Osteocyte (in vitro differentiated cells): ENCODE data around the gene TNFRSF1B. TPM values are rescaled to one million over a fixed set of nuclear protein-coding genes. Genes with fewer than 3 reads are reported as not detected.

Experiments used
- DNase-seq: peaks from one replicate; pipeline ENCODE4 v3.0.0; 2021; ENCODE audit warnings: mixed read lengths; ENCODE audit not compliant: unreplicated experiment; ENCODE audit errors: extremely low spot score
- H3K27ac Mint-ChIP-seq: one replicate; pipeline ENCODE4 v1.8.0; 2021; ENCODE audit warnings: mild to moderate bottlenecking, mixed read lengths; ENCODE audit not compliant: unreplicated experiment
- H3K27me3 Mint-ChIP-seq: one replicate; pipeline ENCODE4 v1.8.0; 2021; ENCODE audit warnings: mixed read lengths; ENCODE audit not compliant: unreplicated experiment
- H3K36me3 Mint-ChIP-seq: one replicate; pipeline ENCODE4 v1.8.0; 2021; ENCODE audit warnings: mixed read lengths; ENCODE audit not compliant: unreplicated experiment
- H3K4me1 Mint-ChIP-seq: one replicate; pipeline ENCODE4 v1.8.0; 2021; ENCODE audit warnings: mixed read lengths; ENCODE audit not compliant: unreplicated experiment
- H3K4me3 Mint-ChIP-seq: one replicate; pipeline ENCODE4 v1.8.0; 2021; ENCODE audit warnings: mild to moderate bottlenecking, moderate library complexity, mixed read lengths; ENCODE audit not compliant: unreplicated experiment
- H3K9me3 Mint-ChIP-seq: one replicate; pipeline ENCODE4 v1.8.0; 2021; ENCODE audit warnings: mixed read lengths; ENCODE audit not compliant: unreplicated experiment
- CTCF ChIP-seq: fragments of 200-600 bp; sonication (generic); IDR thresholded peaks from 2 replicates; pipeline ENCODE4 v1.5.0; 2021; ENCODE audit warnings: antibody characterized with exemption, mild to moderate bottlenecking, moderate library complexity
- total RNA-seq: library from RNA; stranded (reverse); gene quantifications from 2 replicates; pipeline ENCODE4 v1.2.1, GENCODE V29; 2021

TNFRSF1B gene
- total RNA-seq, 1 donor from 2014 or later, result 7.4 TPM

- Mint-ChIP-seq H3K9me3 (no peaks in the 10 kb centered on the region), H3K27me3 (peaks cover 26% of the 10 kb centered on the region), H3K27ac (no peak overlapping the region), H3K4me1 (peaks cover 34% of the 10 kb centered on the region), H3K36me3 (no peaks in the 10 kb centered on the region), H3K4me3 (no peak overlapping the region)
- peak; percentile 2 for TF ChIP-seq CTCF
- DNase-seq, result no peak
Measured at GRCh38 chr1:12125422-12126355, 41.1 kb upstream of the TNFRSF1B start.

GRCh38 chr1:12126781-12127180 is 40.0 kb upstream of the TNFRSF1B start:
- no peak overlapping the region for H3K4me3 Mint-ChIP-seq
- DNase-seq, result no peak
- no peaks in the 10 kb centered on the region for H3K9me3 Mint-ChIP-seq
- no peak for TF ChIP-seq CTCF
- H3K27ac Mint-ChIP-seq, result no peak overlapping the region
- H3K36me3 Mint-ChIP-seq, result no peaks in the 10 kb centered on the region
- peaks cover 36% of the 10 kb centered on the region for H3K4me1 Mint-ChIP-seq
- peaks cover 15% of the 10 kb centered on the region for H3K27me3 Mint-ChIP-seq

GRCh38 chr1:12127206-12127810 is 39.5 kb upstream of the TNFRSF1B start:
- Mint-ChIP-seq H3K9me3 (no peaks in the 10 kb centered on the region), H3K27ac (no peak overlapping the region), H3K4me1 (peaks cover 41% of the 10 kb centered on the region), H3K36me3 (no peaks in the 10 kb centered on the region), H3K4me3 (no peak overlapping the region), H3K27me3 (peaks cover 14% of the 10 kb centered on the region)
- DNase-seq, result no peak
- TF ChIP-seq CTCF, result no peak

- no peaks in the 10 kb centered on the region for H3K9me3 Mint-ChIP-seq
- no peak for DNase-seq
- H3K27me3 Mint-ChIP-seq, result peaks cover 11% of the 10 kb centered on the region
- TF ChIP-seq CTCF, result no peak
- peaks cover 50% of the 10 kb centered on the region for H3K4me1 Mint-ChIP-seq
- H3K4me3 Mint-ChIP-seq, result no peak overlapping the region
- H3K36me3 Mint-ChIP-seq, result no peaks in the 10 kb centered on the region
- H3K27ac Mint-ChIP-seq, result no peak overlapping the region
Measured at GRCh38 chr1:12128120-12128519, 38.7 kb upstream of the TNFRSF1B start.

GRCh38 chr1:12129624-12130023 is 37.2 kb upstream of the TNFRSF1B start:
- no peak overlapping the region for H3K4me3 Mint-ChIP-seq
- no peak for DNase-seq

More at GRCh38 chr1:12129624-12130023, 37.2 kb upstream of the TNFRSF1B start:
- H3K9me3 Mint-ChIP-seq, result no peaks in the 10 kb centered on the region
- peak overlapping the region; percentile 6 for H3K27ac Mint-ChIP-seq
- no peaks in the 10 kb centered on the region for H3K27me3 Mint-ChIP-seq
- H3K4me1 Mint-ChIP-seq, result peaks cover 60% of the 10 kb centered on the region
- H3K36me3 Mint-ChIP-seq, result no peaks in the 10 kb centered on the region
- no peak for TF ChIP-seq CTCF
